PC-9 (cell line): ENCODE results near the gene ZNF431. TPM values are rescaled to one million over a fixed set of nuclear protein-coding genes. Genes with fewer than 3 reads are reported as not detected.
A peak's percentile ranks its signal among the peaks of the same experiment; 100 is the strongest.

Experiments
- Bru-seq: library from RNA; stranded (reverse); fragments of 400-500 nt; gene quantifications from one replicate; lab custom pipeline; 2021; lab: Mats Ljungman, UMichigan
- BruChase-seq, 2 experiments: library from RNA; stranded (reverse); fragments of 400-500 nt; gene quantifications; one replicate each; lab custom pipeline; 2021; lab: Mats Ljungman, UMichigan
- BruUV-seq: library from RNA; stranded (reverse); fragments of 400-500 nt; replicated peaks from 2 replicates; lab custom pipeline; 2021; lab: Mats Ljungman, UMichigan
- CTCF ChIA-PET: fragments of 300-600 bp; sonication (Branson Sonifier 250); formaldehyde crosslinking; loops from one replicate; lab custom pipeline; 2022; ENCODE audit warnings: antibody characterized with exemption; lab: Charles Lee
- POLR2A ChIA-PET: fragments of 300-600 bp; sonication (Branson Sonifier 250); formaldehyde crosslinking; loops from one replicate; lab custom pipeline; 2022; ENCODE audit warnings: antibody characterized with exemption; ENCODE audit not compliant: unreplicated experiment; lab: Charles Lee
- DNase-seq, 2 experiments: peaks; one replicate each; pipeline versions ENCODE4 v3.0.0 to v3.0.0-alpha.2; 2015 to 2022; ENCODE audit warnings: mixed read lengths in 1 of 2
- H2AFZ ChIP-seq: fragments of 200-600 bp; sonication (generic); 2 replicates; pipeline ENCODE4 v1.8.1; 2017; ENCODE audit warnings: antibody characterized with exemption
- H3F3A ChIP-seq: fragments of 200-600 bp; sonication (generic); 2 replicates; pipeline ENCODE4 v1.8.1; 2017; ENCODE audit warnings: antibody characterized with exemption, mild to moderate bottlenecking, low read depth; ENCODE audit not compliant: insufficient read depth
- H3K27ac ChIP-seq: fragments of 200-600 bp; sonication (generic); 2 replicates; pipeline ENCODE4 v1.6.1; 2016; ENCODE audit warnings: mixed run types
- H3K27me3 ChIP-seq: fragments of 200-600 bp; sonication (generic); 2 replicates; pipeline ENCODE4 v1.6.1; 2016; ENCODE audit warnings: low read depth, mixed run types; ENCODE audit not compliant: insufficient read depth
- H3K36me3 ChIP-seq: fragments of 200-600 bp; sonication (generic); 2 replicates; pipeline ENCODE4 v1.6.1; 2016; ENCODE audit warnings: low read depth, mixed run types
- H3K4me1 ChIP-seq: fragments of 200-600 bp; sonication (generic); replicated peaks from 2 replicates; pipeline ENCODE4 v1.6.1; 2016; ENCODE audit warnings: mixed run types; ENCODE audit not compliant: insufficient read depth
- H3K4me2 ChIP-seq: fragments of 200-600 bp; sonication (generic); 2 replicates; pipeline ENCODE4 v1.6.1; 2017; ENCODE audit warnings: mixed run types
- H3K4me3 ChIP-seq: fragments of 200-600 bp; sonication (generic); 2 replicates; pipeline ENCODE4 v1.6.1; 2016; ENCODE audit warnings: mixed run types
- H3K79me2 ChIP-seq: fragments of 200-600 bp; sonication (generic); 2 replicates; pipeline ENCODE4 v1.6.1; 2017; ENCODE audit warnings: low read depth, mixed run types
- H3K9me2 ChIP-seq: fragments of 200-600 bp; sonication (generic); 2 replicates; pipeline ENCODE4 v1.8.1; 2017; ENCODE audit warnings: mild to moderate bottlenecking; ENCODE audit not compliant: insufficient read depth
- H3K9me3 ChIP-seq: fragments of 200-600 bp; sonication (generic); 2 replicates; pipeline ENCODE4 v1.8.1; 2016; ENCODE audit warnings: low read depth; ENCODE audit not compliant: insufficient read depth
- H4K20me1 ChIP-seq: fragments of 200-600 bp; sonication (generic); 2 replicates; pipeline ENCODE4 v1.8.1; 2017; ENCODE audit not compliant: insufficient read depth
- EZH2 ChIP-seq: fragments of 200-600 bp; sonication (generic); IDR thresholded peaks from 2 replicates; pipeline ENCODE4 v1.8.0; 2017; ENCODE audit warnings: antibody characterized with exemption, low read depth
- intact Hi-C: fragments of 100-400 bp; cut with micrococcal nuclease; formaldehyde crosslinking; loops from one replicate; pipeline ENCODE4 v1.10.0; 2022; ENCODE audit not compliant: unreplicated experiment
- long read RNA-seq: library from polyadenylated mRNA; stranded (forward); transcript quantifications from one replicate; pipeline ENCODE4 v2.0.0, GENCODE V29; 2022
- total RNA-seq: library from RNA; stranded (reverse); gene quantifications from 2 replicates; pipeline ENCODE4 v1.2.3, GENCODE V29; 2021
- TF ChIP-seq, protein P1 (sequence below): fragments of 200-600 bp; sonication (generic); conservative IDR thresholded peaks from 2 replicates; pipeline ENCODE4 v1.6.1; 2017; ENCODE audit warnings: mixed run types, antibody characterized with exemption, mild to moderate bottlenecking, moderate library complexity

Gene ZNF431
- 19.0 and 27.2 TPM in 2 replicates for total RNA-seq
- Bru-seq, nascent RNA, result percentile 93 among the genes with signal in this experiment
- percentile 90 among the genes with signal in this experiment for BruChase-seq, experiment 1, labeled RNA remaining after a 2-hour chase
- percentile 83 among the genes with signal in this experiment for BruChase-seq, experiment 2, labeled RNA remaining after a 6-hour chase
- long read RNA-seq, partial matches to known transcripts, result 0 of 2 reads
- long read RNA-seq, other reads (novel, unspliced or antisense), result 2 of 2 reads

DNA sequence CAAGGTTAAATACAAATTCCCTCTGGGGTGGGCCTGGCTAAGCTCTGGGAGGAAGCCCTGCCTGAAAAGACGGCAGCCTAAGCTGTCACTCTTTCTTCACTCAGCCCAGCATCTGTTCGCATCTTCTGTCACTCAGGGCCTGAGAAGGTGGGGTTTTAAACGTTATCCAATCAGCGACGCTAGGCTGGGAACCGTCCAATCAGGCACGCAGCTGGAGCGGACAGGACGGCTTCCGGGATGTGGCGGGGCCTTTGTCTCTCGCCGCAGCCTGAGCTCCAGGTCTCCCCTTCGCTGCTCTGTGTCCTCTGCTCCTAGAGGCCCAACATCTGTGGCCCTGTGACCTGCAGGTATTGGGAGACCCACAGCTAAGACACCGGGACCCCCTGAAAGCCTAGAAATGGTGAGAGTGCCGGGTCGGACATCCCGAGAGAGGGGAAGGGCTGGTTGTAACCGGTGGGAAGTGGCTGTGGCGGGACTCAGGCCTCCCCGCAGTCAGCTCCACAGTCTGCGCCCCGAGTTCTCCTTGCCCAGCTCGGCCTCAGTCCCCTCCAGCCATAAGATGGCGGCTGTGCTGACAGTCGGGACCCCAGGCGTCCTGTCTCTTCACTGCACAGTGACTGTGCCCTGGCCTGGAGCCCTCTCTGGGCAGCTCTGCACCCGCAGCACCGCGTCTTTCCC lies at the start of gene ZNF431:
TSS of gene ZNF431 (plus strand) at position 254 of the 678 bp plus-strand sequence. CDS start at position 398, 144 bp downstream.
- TF ChIP-seq, protein P1, sequence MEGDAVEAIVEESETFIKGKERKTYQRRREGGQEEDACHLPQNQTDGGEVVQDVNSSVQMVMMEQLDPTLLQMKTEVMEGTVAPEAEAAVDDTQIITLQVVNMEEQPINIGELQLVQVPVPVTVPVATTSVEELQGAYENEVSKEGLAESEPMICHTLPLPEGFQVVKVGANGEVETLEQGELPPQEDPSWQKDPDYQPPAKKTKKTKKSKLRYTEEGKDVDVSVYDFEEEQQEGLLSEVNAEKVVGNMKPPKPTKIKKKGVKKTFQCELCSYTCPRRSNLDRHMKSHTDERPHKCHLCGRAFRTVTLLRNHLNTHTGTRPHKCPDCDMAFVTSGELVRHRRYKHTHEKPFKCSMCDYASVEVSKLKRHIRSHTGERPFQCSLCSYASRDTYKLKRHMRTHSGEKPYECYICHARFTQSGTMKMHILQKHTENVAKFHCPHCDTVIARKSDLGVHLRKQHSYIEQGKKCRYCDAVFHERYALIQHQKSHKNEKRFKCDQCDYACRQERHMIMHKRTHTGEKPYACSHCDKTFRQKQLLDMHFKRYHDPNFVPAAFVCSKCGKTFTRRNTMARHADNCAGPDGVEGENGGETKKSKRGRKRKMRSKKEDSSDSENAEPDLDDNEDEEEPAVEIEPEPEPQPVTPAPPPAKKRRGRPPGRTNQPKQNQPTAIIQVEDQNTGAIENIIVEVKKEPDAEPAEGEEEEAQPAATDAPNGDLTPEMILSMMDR, result no peak
- TF ChIP-seq EZH2, result no peak
- peak within 1 kb of the TSS; percentile 68 for H3K4me3 ChIP-seq
- no peaks in the 10 kb centered on the region for H4K20me1 ChIP-seq
- TSS peak; percentile 62 for BruUV-seq
- peaks cover 26% of the 10 kb centered on the region for H3K36me3 ChIP-seq
- no peaks in the 10 kb centered on the region for H3K27me3 ChIP-seq
- H3K4me2 ChIP-seq, result peak within 1 kb of the TSS; percentile 77
- H2AFZ ChIP-seq, result peak within 1 kb of the TSS; percentile 89
- peak within 1 kb of the TSS; percentile 59; the same call in 1 of the 2 replicates for H3K27ac ChIP-seq
- no peaks in the 10 kb centered on the region for H3K9me2 ChIP-seq
- CTCF ChIA-PET, result interaction anchor here (0.6 kb wide), 1 partner anchor 212 kb away, joined by 3 read pairs; no protein-coding TSS in a partner anchor
- H3K4me1 ChIP-seq, result peaks cover 22% of the 10 kb centered on the region
- POLR2A ChIA-PET, result interaction anchor here (0.6 to 1.2 kb wide), 6 partner anchors 12 to 626 kb away, joined by 3 to 6 read pairs (median 4); partner anchors contain the start of genes ZNF626 and ZNF708
- peaks cover 27% of the 10 kb centered on the region for H3K79me2 ChIP-seq
- peaks cover 10% of the 10 kb centered on the region; the same call in 1 of the 2 replicates for H3F3A ChIP-seq
- intact Hi-C loops, result loop anchor here (5.0 kb wide), 2 partner anchors 120 to 220 kb away; partner anchors contain the start of genes ZNF430 and ZNF85
- H3K9me3 ChIP-seq, result peaks cover 2% of the 10 kb centered on the region; the same call in 1 of the 2 replicates
- DNase-seq, result peak; percentile 89 to 91

DNA sequence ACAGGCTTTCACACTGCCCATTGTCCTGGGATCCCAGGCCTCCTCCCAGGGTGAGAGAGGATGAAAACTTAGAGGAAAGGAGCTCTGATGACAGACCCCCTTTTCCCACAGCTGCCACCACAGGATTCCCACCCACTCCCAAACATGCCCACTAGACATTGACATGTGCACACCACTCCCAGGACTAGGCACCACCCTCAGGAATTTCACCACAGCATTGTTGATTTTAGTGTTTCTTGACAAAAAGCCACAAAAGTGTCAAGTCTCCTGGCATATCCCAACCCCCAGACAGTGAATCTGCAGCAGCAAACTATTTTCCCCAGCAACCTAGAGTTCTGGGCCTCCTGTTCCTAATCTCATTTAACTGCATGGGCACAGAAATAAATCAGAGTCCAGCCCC lies 49.7 kb upstream of the ZNF431 start:
- Histone ChIP-seq H3K27ac (no peak overlapping the region), H3K79me2 (no peaks in the 10 kb centered on the region), H3K36me3 (no peaks in the 10 kb centered on the region), H3K4me2 (no peak overlapping the region), H3F3A (no peaks in the 10 kb centered on the region), H3K4me3 (no peak overlapping the region), H4K20me1 (no peaks in the 10 kb centered on the region), H3K9me3 (no peaks in the 10 kb centered on the region), H3K4me1 (no peaks in the 10 kb centered on the region), H3K9me2 (no peaks in the 10 kb centered on the region), H2AFZ (no peak overlapping the region), H3K27me3 (no peaks in the 10 kb centered on the region)
- TF ChIP-seq, protein P1, result no peak
- TF ChIP-seq EZH2, result no peak
- DNase-seq, result no peak
- ChIA-PET CTCF (no interaction called here), POLR2A (interaction anchor here (0.6 kb wide), 1 partner anchor 61 kb away, joined by 3 read pairs; no protein-coding TSS in a partner anchor)
- no TSS peak for BruUV-seq
- intact Hi-C loops, result no loop called here

DNA sequence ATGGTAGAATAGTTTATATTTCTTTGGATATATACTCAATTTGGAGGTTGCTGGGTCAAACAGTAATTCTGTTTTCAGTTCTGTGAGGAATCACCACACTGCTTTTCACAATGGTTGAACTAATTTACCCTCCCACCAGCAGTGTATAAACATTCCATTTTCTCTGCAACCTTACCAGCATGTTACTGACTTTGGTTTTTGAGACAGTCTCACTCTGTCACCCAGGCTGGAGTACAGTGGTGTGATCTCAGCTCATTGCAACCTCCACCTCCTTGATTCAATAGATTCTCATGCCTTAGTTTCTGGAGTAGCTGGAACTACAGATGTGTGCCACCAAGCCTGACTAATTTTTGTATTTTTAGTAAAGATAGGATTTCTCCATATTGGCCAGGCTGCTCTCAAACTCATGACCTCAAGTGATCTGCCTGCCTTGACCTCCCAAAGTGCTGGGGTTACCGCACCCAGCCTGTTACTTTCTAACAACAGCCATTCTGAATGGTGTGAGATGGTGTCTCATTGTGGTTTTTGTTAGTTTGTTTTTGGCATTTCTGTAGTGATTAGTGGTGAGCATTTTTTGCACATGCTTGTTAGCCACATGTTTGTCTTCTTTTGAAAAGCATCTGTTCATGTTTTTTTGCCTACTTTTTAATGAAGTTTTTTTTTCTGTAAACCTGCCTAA lies 47.4 kb upstream of the ZNF431 start:
- Histone ChIP-seq H4K20me1 (no peaks in the 10 kb centered on the region), H3K4me2 (no peak overlapping the region), H3K36me3 (0 out of 2 replicates have a peak, but pooled peaks cover 4% of the 10 kb centered on the region), H3K27ac (no peak overlapping the region), H3F3A (no peaks in the 10 kb centered on the region), H3K27me3 (no peaks in the 10 kb centered on the region), H3K4me1 (no peaks in the 10 kb centered on the region), H3K9me2 (no peaks in the 10 kb centered on the region), H3K9me3 (no peaks in the 10 kb centered on the region), H3K4me3 (no peak overlapping the region), H2AFZ (no peak overlapping the region), H3K79me2 (no peaks in the 10 kb centered on the region)
- intact Hi-C loops, result no loop called here
- ChIA-PET POLR2A (no interaction called here), CTCF (no interaction called here)
- no peak for DNase-seq
- no peak for TF ChIP-seq EZH2
- TF ChIP-seq, protein P1, result no peak
- BruUV-seq, result no TSS peak
